GM21576 (cell line): ENCODE results near the gene SPSB3.
"Not testable (repeated sequence)": the region's sequence is repeated elsewhere in the genome, so short reads cannot be mapped to it uniquely, and the experiment has no call there.

Source experiments
- ATAC-seq: cut with Tn5 transposase; IDR thresholded peaks from one replicate; pipeline ENCODE4 v1.9.1; 2021; ENCODE audit warnings: mild to moderate bottlenecking, moderate library complexity; ENCODE audit not compliant: unreplicated experiment

SPSB3 gene

DNA sequence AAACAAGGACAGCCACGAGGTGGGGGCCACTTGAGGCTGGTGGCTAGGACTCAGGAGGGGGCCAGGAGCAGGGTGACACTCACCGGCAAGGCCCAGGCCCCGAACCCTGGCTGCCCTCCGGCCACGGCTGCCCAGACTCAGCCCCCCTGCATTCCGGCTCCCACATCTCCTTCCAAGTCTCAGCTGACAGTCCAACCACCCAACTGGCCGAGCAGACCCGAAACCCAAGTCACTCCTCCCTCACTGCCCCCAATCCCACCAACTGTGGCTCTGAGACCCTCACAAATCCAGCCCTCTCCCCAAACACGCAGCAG, 34.9 kb upstream of the SPSB3 start:
- no peak for ATAC-seq

GRCh38 chr16:1816396-1817275, 34.3 kb upstream of the SPSB3 start:
- ATAC-seq = no peak

- ATAC-seq = no peak
Measured at GRCh38 chr16:1815461-1815860, 33.1 kb upstream of the SPSB3 start.

- ATAC-seq = no peak
Measured at GRCh38 chr16:1812732-1813163, 30.4 kb upstream of the SPSB3 start.

GRCh38 chr16:1810536-1810935, 28.2 kb upstream of the SPSB3 start:
- ATAC-seq = no peak

- ATAC-seq = no peak
Measured at GRCh38 chr16:1810106-1810505, 27.7 kb upstream of the SPSB3 start.

- ATAC-seq = no peak
Measured at GRCh38 chr16:1809281-1809801, 27.0 kb upstream of the SPSB3 start.

DNA sequence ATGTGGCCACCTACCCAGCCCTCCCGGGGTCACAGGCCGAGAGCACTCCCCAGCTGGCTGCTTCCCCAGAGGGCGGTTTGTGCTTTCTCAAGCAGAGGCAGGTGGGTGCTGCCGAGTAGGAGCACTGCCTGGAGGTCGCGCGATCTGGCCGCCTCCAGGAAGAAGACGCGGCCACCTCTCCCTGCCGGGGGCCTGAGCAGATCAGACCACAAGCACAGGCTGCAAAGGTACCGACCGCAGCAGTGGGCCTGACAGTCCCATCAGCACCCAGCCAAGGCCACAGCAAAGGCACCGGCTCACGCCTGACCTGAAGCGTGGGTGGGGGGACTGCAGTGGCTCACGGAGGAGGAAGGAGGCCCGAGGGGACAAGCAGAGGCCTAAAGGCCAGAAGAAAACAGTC, 26.3 kb upstream of the SPSB3 start:
- ATAC-seq = no peak

- no peak for ATAC-seq
Measured at GRCh38 chr16:1807626-1808025, 25.3 kb upstream of the SPSB3 start.

DNA sequence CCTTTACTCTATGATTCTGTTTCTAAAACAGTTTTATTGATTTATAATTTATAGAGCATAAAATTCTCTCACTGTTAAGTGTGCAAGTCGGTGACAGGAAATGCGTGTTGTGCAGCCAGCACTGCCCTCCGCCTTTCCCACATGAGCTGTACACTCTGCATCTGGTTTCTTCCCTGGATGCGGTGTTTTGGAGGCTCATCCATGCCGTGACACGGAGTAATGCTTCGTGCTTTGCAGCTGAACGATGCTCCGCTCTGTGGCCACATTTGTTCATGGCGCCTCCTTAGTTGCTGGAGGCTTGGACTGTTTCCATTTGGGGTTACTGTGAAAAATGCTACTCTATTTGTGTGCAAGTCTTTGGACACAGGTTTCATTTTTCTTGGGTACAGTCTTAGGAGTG, 18.3 kb upstream of the SPSB3 start:
- ATAC-seq = no peak

DNA sequence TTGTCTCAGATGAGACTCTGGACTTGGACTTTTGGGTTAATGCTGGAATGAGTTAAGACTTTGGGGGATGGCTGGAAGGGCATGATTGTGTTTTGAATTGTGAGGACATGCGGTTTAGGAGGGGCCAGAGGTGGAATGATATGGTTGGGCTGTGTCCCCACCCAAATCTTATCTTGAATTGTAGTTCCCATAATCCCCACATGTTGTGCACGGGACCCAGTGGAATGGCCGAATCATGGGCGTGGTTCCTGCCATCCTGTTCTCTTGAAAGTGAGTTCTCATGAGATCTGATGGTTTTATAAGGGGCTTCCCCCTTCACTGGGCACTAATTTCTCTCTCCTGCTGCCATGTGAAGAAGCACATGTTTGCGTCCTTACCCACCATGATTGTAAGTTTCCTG, 16.9 kb upstream of the SPSB3 start:
- not testable (repeated sequence) for ATAC-seq

DNA sequence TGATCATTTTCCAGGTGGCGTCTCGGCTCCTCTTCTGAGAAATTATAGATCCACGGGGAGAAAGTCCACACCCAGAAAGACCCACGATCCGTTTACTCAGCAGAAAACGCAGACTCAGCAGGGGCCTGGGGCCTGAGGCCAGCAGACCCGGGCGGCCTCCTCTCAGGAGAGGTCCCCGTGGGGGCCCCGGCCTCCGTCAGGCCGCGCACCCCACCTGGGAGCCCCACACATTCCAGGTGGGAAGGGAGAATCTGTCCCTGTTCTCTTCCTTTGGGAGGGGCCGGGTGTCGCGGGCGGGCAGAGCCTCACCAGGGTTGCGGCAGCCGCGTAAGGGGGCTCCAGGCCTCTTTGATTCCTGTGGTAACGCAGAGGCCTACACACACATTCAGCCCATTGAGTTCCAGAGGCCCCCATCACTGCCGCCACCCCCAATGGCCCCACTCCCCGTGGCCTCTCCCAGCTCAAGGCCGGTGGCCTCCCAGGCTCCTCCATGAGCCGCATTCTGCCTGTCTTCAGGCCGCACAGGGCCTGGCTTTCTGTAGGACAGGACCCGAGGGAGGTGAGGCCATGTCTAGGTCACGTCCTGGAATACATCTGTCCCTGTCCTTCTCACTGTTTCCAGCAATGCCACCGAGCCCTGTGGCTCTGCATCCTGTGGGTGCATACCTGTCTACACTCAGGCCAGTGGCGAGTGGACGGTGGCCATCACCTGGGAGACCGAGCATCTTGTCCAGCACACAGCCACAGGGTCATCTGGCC, 12.7 kb upstream of the SPSB3 start:
- ATAC-seq = no peak

DNA sequence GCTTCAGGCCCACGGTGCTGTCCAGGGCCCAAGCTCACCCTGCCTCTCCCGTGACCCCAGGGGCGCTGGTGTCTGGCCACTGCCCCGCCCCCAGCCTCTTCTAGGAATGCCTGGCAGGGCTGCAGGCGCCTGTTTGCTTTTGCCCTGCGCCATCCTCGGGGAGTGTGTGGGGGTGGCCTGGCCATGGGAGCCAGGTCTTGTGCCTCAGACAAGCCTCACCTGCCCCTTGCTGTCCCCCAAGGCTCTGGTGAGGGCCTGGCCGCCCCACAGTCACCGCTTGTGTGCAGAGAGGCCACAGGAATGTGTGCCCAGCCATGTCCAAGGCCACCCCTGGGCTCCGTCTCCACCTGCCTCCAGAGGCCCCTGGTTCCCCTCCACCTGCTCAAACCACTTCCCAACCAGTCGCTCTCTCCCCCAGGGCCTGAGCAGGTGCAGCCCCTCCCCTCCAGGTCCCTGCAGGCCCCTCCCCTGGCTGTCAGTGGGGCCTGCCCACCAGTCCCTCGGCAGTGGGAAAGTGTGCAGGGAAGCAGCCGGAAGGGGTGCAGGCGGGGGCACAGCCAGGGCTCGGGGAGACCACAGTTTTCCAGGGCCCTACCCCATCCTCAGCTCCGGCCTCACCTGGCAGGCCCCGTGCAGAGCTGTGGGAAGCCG, 12.0 kb upstream of the SPSB3 start:
- ATAC-seq = no peak

DNA sequence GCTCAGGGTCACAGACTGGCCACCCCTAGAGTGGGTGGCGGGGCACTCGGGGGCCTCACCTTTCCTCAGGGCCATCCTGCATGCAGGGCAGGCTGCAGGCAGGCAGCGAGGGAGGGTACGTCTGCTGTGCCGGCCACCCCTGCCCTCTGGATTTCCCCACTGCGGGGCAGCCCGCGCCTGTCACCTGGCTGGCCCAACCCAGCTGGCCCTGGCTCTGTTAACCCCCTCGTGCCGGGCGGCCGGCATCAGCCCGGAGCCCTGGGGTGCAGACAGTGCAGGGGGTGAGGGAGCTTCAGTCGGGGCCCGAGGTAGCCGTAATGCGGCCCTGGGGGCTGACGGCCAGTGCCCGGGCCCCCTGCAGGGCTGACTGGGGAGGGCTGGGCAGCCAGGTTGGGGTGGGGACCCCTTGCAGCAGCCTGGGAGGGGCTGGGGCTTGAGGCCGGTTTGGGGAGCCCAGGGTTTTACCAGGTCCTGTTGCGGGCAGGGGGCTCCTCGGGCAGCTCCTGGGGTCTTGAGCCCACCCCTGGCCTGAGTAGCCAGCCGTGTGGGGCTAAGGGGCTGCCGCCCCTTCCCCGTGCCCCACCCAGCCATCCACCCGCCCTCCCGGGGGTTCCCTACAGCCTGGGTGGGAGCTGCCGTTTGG, 11.3 kb upstream of the SPSB3 start, which contains the start of gene IGFALS:
TSS of gene IGFALS (minus strand) at position 128 of the 643 bp plus-strand sequence. CDS start at position 75, 53 bp downstream.
- ATAC-seq = no peak

DNA sequence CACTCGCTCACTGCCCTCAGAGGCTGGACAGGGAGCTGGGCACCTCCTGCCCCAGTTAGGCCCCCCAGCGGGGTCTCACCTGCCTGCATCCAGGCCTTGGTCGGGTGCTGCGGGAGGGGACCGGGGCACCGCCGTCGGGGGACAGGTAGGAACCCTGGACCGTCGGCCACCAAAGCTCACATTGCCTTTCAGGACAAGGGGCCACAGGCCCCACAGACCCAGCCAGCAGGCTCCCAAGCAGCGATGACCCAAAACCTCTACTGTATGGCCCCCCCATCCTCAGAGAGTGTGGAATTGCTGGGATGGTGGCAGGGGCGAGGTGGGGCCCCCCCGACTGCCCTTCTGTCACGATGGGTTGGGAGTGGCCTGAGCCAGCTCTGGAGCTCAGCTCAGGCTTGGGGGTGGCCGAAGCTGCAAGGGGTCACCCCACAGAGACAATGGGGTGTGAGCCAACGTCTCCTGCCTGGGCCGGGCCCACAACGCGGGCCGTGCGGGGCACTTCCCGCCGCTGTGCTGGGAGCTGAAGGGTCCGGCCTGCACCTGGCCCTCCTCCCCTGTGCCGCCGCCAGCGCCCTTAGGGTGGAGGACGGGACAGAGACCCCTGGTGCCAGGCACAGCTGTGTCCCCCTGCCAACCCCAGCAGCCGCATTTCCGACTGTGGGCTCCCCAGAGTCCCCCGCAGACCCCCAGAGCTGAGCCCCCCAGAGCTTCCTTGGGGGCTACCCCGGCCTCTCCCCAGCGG, 10.6 kb upstream of the SPSB3 start:
- no peak for ATAC-seq

- ATAC-seq = no peak
Measured at GRCh38 chr16:1791943-1792812, 9.8 kb upstream of the SPSB3 start.

DNA sequence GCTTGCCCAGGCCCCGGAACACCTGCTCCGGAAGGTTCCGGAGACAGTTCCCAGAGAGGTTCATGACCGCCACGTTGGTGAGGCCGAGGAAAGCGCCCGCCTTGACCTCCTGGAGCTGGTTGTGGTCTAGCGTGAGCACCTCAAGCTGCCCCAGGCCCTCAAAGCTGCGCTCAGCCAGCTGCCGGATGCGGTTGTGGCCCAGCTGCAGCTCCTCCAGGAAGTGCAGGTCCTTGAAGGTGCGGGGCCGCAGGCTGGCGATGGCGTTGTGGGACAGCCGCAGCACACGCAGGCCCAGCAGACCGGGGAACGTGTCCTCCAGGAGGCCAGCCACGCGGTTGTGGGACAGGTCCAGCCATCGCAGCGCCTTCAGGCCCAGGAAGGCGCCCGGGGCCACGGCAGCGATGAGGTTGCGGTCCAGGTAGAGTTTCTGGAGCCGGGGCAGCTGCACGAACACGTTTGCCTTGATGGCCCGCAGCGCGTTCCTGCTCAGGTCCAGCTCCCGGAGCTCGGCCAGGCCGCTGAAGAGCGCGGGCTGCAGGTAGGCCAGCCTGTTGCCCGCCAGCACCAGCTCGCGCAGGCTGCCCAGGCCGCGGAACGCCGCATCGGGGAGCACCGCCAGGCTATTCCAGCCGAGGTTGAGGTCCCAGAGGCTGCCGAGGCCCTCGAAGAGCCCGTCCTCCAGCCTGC, 9.0 kb upstream of the SPSB3 start:
- no peak for ATAC-seq

DNA sequence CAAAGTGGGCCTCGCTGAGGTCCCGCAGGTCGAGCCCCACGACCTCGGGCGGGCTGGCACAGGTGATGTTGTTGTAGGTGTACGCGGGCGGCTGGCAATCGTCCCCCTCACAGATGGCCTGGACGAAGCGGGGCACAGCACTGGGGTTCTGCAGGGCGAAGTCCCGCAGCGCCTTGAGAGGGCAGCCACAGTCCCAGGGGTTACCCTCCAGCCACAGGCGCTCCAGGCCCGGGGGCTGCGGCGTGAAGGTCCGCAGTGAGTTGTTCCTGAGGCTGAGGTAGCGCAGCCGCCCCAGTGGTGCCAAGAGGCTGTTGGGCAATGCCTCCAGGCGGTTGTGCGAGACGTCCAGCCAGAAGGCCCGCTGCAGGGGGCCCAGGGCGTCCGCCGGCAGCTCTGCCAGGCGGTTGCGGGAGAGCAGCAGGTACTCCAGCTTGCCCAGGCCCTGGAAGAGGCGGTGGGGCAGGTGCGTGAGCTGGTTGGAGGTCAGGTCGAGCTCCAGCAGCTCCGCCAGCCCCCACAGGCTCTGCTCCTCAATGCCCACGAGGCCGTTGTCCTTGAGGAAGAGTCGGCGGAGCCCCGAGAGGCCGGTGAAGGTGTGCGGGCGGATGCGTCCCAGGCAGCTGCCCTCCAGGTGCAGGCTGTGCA, 8.4 kb upstream of the SPSB3 start:
- ATAC-seq = no peak
